ENCODE results near the gene KCTD6. TPM values are rescaled to one million over a fixed set of nuclear protein-coding genes. Genes with fewer than 3 reads are reported as not detected.

Gene KCTD6
- 10 to 100 TPM; 13.6 to 16.8 (median 15.1) TPM for total RNA-seq

- Histone ChIP-seq H3K4me3 (peak within 1 kb of the TSS; percentile 80 to 92 (median 88)), H3K27me3 (no peaks in the 10 kb centered on the region), H3K9me3 (no peaks in the 10 kb centered on the region), H3K36me3 (no peaks in the 10 kb centered on the region), H3K4me1 (peaks cover 38 to 66% (median 61%) of the 10 kb centered on the region in 4 donors), H3K27ac (replicated peaks in 1 of 4) (peak within 1 kb of the TSS; percentile 83 to 92 (median 88))
- intact Hi-C loops (cut with DNase I), result loop anchor here (2.0 to 5.0 kb wide), 3 partner anchors 41 to 159 kb away; partner anchors contain the start of genes PDHB and PXK
- peak; percentile 96 for DNase-seq (ENCODE audit: extremely low spot score)
- 4% methylated on average over 7 of the region's 104 CpGs for WGBS
- peak; percentile 72 to 85 (median 79) for TF ChIP-seq CTCF (IDR thresholded peaks at IDR 0.05)
- peak; percentile 32 to 55 for TF ChIP-seq POLR2AphosphoS5 (IDR thresholded peaks at IDR 0.05)
- TF ChIP-seq POLR2A (IDR thresholded peaks at IDR 0.05; ENCODE audit: low read depth), result no peak
Measured at GRCh38 chr3:58491506-58492402, at the start of gene KCTD6. Gene KCTD6 (plus strand): TSS chr3:58492096. CDS start chr3:58498756, 6,660 bp downstream.

GRCh38 chr3:58452176-58452575 lies 39.7 kb upstream of the KCTD6 start:
- no peak overlapping the region for H3K27ac ChIP-seq (replicated peaks in 1 of 4)
- WGBS, result 90% methylated on average over 1 of the region's 1 CpG
- H3K36me3 ChIP-seq, result no peaks in the 10 kb centered on the region
- H3K4me1 ChIP-seq, result no peaks in the 10 kb centered on the region
- DNase-seq (ENCODE audit: extremely low spot score), result no peak
- no peak overlapping the region for H3K4me3 ChIP-seq
- intact Hi-C loops (cut with DNase I), result no loop called here
- TF ChIP-seq EP300 (IDR thresholded peaks at IDR 0.05) (no peak), POLR2AphosphoS5 (IDR thresholded peaks at IDR 0.05) (no peak), CTCF (IDR thresholded peaks at IDR 0.05) (no peak), POLR2A (IDR thresholded peaks at IDR 0.05; ENCODE audit: low read depth) (no peak)
- H3K9me3 ChIP-seq, result peaks cover 0 to 25% (median 11%) of the 10 kb centered on the region in 4 donors
- no peaks in the 10 kb centered on the region for H3K27me3 ChIP-seq

GRCh38 chr3:58459160-58459559 lies 32.7 kb upstream of the KCTD6 start:
- Histone ChIP-seq H3K9me3 (peaks cover 0 to 17% (median 8%) of the 10 kb centered on the region in 4 donors), H3K27ac (replicated peaks in 1 of 4) (no peak overlapping the region), H3K4me3 (no peak overlapping the region), H3K27me3 (no peaks in the 10 kb centered on the region), H3K36me3 (no peaks in the 10 kb centered on the region), H3K4me1 (peaks cover 0 to 14% (median 11%) of the 10 kb centered on the region in 4 donors)
- intact Hi-C loops (cut with DNase I), result no loop called here
- DNase-seq (ENCODE audit: extremely low spot score), result no peak
- WGBS, result 79% methylated on average over 4 of the region's 4 CpGs
- TF ChIP-seq EP300 (IDR thresholded peaks at IDR 0.05), result no peak

- intact Hi-C loops (cut with DNase I), result no loop called here
- Histone ChIP-seq H3K4me3 (no peak overlapping the region), H3K27ac (replicated peaks in 1 of 4) (no peak overlapping the region), H3K4me1 (peaks cover 0 to 14% (median 11%) of the 10 kb centered on the region in 4 donors), H3K27me3 (no peaks in the 10 kb centered on the region), H3K36me3 (no peaks in the 10 kb centered on the region), H3K9me3 (no peaks in the 10 kb centered on the region)
- WGBS, result 91% methylated on average over 4 of the region's 4 CpGs
- DNase-seq (ENCODE audit: extremely low spot score), result no peak
- TF ChIP-seq POLR2AphosphoS5 (IDR thresholded peaks at IDR 0.05) (no peak), POLR2A (IDR thresholded peaks at IDR 0.05; ENCODE audit: low read depth) (no peak), CTCF (IDR thresholded peaks at IDR 0.05) (no peak), EP300 (IDR thresholded peaks at IDR 0.05) (no peak)
Measured at GRCh38 chr3:58462829-58463180, 29.1 kb upstream of the KCTD6 start.

- intact Hi-C loops (cut with DNase I), result no loop called here
- no peaks in the 10 kb centered on the region for H3K27me3 ChIP-seq
- no peaks in the 10 kb centered on the region for H3K36me3 ChIP-seq
- TF ChIP-seq POLR2A (IDR thresholded peaks at IDR 0.05; ENCODE audit: low read depth) (no peak), CTCF (IDR thresholded peaks at IDR 0.05) (peak; percentile 60 to 76 (median 62)), EP300 (IDR thresholded peaks at IDR 0.05) (no peak), POLR2AphosphoS5 (IDR thresholded peaks at IDR 0.05) (peak in 1 of 2 donors; percentile 17)
- no peak for DNase-seq (ENCODE audit: extremely low spot score)
- H3K4me3 ChIP-seq, result peak overlapping the region; percentile 17 to 24 (median 23)
- H3K27ac ChIP-seq (replicated peaks in 1 of 4), result no peak overlapping the region
- 35% methylated on average over 18 of the region's 18 CpGs for WGBS
- H3K9me3 ChIP-seq, result no peaks in the 10 kb centered on the region
- H3K4me1 ChIP-seq, result peaks cover 0 to 14% (median 11%) of the 10 kb centered on the region in 4 donors
Measured at GRCh38 chr3:58463181-58463941, 28.5 kb upstream of the KCTD6 start.

Measured in esophagus muscularis mucosa (tissue), 4 donors.